Activated CD4-positive, alpha-beta T cell treated with anti-CD3 and anti-CD28 coated beads for 36 hours (primary cell): Measurements from ENCODE around the gene OSBP2. TPM values are rescaled to one million over a fixed set of nuclear protein-coding genes. Genes with fewer than 3 reads are reported as not detected.

Source experiments
- ATAC-seq: fragments of 200-7000 bp; cut with Tn5 transposase; one replicate; pipeline ENCODE4 v1.10.0; 2021; ENCODE audit warnings: mild to moderate bottlenecking, moderate library complexity
- CTCF ChIA-PET: fragments of 350-600 bp; sonication (Branson Sonifier 250); formaldehyde crosslinking; loops from one replicate; lab custom pipeline; 2021; ENCODE audit warnings: antibody characterized with exemption; lab: Charles Lee
- POLR2A ChIA-PET: fragments of 350-600 bp; sonication (Branson Sonifier 250); formaldehyde crosslinking; loops from one replicate; lab custom pipeline; 2021; ENCODE audit warnings: antibody characterized with exemption, inconsistent platforms; lab: Charles Lee
- DNase-seq: peaks from one replicate; pipeline ENCODE4 v3.0.0-alpha.2; 2020
- H3K27ac Mint-ChIP-seq: one replicate; pipeline ENCODE4 v1.8.0; 2021; ENCODE audit warnings: mixed read lengths
- H3K27me3 Mint-ChIP-seq: one replicate; pipeline ENCODE4 v1.8.0; 2021; ENCODE audit warnings: mixed read lengths
- H3K36me3 Mint-ChIP-seq: one replicate; pipeline ENCODE4 v1.8.0; 2021; ENCODE audit warnings: low read depth, mixed read lengths
- H3K4me1 Mint-ChIP-seq: one replicate; pipeline ENCODE4 v1.8.0; 2021; ENCODE audit warnings: mixed read lengths
- H3K4me3 Mint-ChIP-seq: one replicate; pipeline ENCODE4 v1.8.0; 2021; ENCODE audit warnings: mild to moderate bottlenecking, moderate library complexity, mixed read lengths
- H3K9me3 Mint-ChIP-seq: one replicate; pipeline ENCODE4 v1.8.0; 2021; ENCODE audit warnings: low read depth, mixed read lengths
- intact Hi-C, 2 experiments: fragments of 100-400 bp; cut with DNase I in 1 of 2; cut with micrococcal nuclease in 1 of 2; formaldehyde crosslinking; loops; one replicate each; pipeline versions ENCODE4 v1.14.2 to v1.15.1; 2022 to 2024; cut with DNase I, micrococcal nuclease
- total RNA-seq, 2 experiments: library from RNA; stranded (reverse); gene quantifications; one replicate each; pipeline ENCODE4 v1.2.3, GENCODE V29; 2021

Gene OSBP2
- total RNA-seq, 2 experiments from 2014 or later, result 1.2 to 1.4 TPM

DNA sequence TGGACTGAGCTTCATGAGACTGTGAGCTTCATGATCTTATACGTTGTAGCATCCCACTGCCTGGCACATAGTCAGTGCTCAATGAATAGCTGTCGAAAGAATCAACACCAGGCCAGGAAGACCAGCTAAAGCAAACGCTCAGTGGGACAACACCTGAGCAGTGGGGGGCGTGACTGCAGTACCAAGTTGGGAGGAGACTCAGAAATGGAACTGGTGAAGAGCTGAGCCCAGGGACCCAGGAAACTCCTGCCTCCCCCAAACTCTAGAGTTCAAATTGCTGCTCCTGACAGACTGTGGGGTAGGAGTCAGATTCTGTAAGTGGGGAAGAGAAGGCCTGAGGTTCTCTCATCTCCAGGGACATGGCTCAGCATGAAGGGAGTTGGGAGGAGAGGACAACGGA lies 214.6 kb downstream of the OSBP2 start:
- DNase-seq, result no peak
- Mint-ChIP-seq H3K4me3 (no peak overlapping the region), H3K4me1 (no peaks in the 10 kb centered on the region), H3K27me3 (no peaks in the 10 kb centered on the region), H3K36me3 (peaks cover 7% of the 10 kb centered on the region), H3K27ac (no peak overlapping the region), H3K9me3 (no peaks in the 10 kb centered on the region)
- POLR2A ChIA-PET, result no interaction called here
- intact Hi-C loops, result no loop called here
- CTCF ChIA-PET, result interaction anchor here (0.7 to 5.2 kb wide), 4 partner anchors 13 to 146 kb away, joined by 3 to 43 read pairs (median 4); no protein-coding TSS in a partner anchor
- ATAC-seq, result no peak

DNA sequence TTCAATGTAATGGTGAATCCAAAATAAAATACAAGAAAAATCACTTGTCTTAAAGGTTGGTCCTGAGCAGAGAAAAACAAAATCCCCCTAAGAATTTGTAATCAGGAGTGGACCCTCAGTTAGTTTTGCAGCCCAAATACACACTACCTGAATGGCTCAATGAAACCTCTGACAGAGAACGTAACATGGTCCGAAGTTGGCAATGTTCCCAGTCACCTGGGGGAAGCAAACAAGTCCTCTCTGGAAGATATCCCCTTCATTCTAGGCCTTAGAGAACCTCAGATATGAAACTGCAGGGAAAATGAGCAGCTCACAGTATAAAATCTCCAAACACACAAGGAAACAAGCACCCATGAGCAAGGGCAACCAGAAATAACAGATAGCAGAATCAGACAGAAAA lies 215.7 kb downstream of the OSBP2 start:
- intact Hi-C loops, result no loop called here
- Mint-ChIP-seq H3K4me3 (no peak overlapping the region), H3K9me3 (peaks cover under 1% of the 10 kb centered on the region), H3K4me1 (no peaks in the 10 kb centered on the region), H3K36me3 (peaks cover 8% of the 10 kb centered on the region), H3K27me3 (no peaks in the 10 kb centered on the region), H3K27ac (no peak overlapping the region)
- ChIA-PET CTCF (interaction anchor here (0.9 to 5.2 kb wide), 2 partner anchors 11 to 13 kb away, joined by 3 to 43 read pairs; no protein-coding TSS in a partner anchor), POLR2A (interaction anchor here (0.6 kb wide), 1 partner anchor 20 kb away, joined by 4 read pairs; no protein-coding TSS in a partner anchor)
- no peak for DNase-seq
- no peak for ATAC-seq

DNA sequence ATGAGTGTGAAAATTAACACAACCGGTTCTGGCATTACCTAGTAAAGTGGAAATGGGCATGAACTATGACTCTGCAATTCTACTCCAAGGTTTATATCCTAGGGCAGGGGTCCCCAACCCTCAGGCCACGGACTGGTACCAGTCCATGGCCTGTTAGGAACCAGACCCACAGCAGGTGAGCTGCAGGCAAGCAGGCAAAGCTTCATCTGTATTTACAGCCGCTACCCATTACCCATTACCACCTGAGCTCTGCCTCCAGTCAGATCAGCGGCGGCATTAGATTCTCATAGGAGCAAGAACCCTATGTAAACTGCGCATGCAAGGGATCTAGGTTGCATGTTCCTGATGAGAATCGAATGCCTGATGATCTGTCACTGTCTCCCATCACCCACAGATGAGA lies 224.1 kb downstream of the OSBP2 start:
- H3K36me3 Mint-ChIP-seq, result peaks cover 7% of the 10 kb centered on the region
- CTCF ChIA-PET, result interaction anchor here (0.7 to 6.3 kb wide), 12 partner anchors 8 to 300 kb away, joined by 3 to 43 read pairs (median 6); partner anchors contain the start of gene SLC35E4
- peaks cover 9% of the 10 kb centered on the region for H3K4me1 Mint-ChIP-seq
- no peak overlapping the region for H3K27ac Mint-ChIP-seq
- peaks cover 4% of the 10 kb centered on the region for H3K9me3 Mint-ChIP-seq
- H3K4me3 Mint-ChIP-seq, result no peak overlapping the region
- intact Hi-C loops, result no loop called here
- H3K27me3 Mint-ChIP-seq, result no peaks in the 10 kb centered on the region
- no peak for DNase-seq
- no peak for ATAC-seq
- POLR2A ChIA-PET, result no interaction called here

DNA sequence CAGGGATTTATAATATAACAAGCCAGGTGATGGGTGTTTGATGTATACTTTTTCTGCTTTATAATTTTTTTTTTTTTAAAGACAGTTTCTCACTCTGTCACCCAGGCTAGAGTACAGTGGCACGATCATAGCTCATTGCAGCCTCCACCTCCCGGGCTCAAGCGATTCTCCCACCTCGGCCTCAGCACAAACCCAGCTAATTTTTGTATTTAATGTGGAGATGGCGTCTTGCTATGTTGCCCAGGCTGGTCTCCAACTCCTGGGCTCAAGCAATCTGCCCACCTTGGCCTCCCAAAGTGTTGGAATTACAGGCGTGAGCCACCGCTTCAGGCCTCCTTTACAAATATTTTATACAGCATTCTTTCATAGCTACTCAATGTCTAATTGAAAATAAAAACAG lies 225.3 kb downstream of the OSBP2 start:
- ATAC-seq (no peak), DNase-seq (no peak)
- H3K27ac Mint-ChIP-seq, result no peak overlapping the region
- intact Hi-C loops, result loop anchor here (1.0 to 2.0 kb wide), 4 partner anchors 49 to 286 kb away; partner anchors contain the start of genes MORC2 (in 1 of the 2) and TUG1 (in 1 of the 2)
- H3K4me1 Mint-ChIP-seq, result peaks cover 9% of the 10 kb centered on the region
- peaks cover 7% of the 10 kb centered on the region for H3K36me3 Mint-ChIP-seq
- peaks cover 4% of the 10 kb centered on the region for H3K9me3 Mint-ChIP-seq
- ChIA-PET CTCF (interaction anchor here (0.6 to 6.3 kb wide), 36 partner anchors 10 to 1084 kb away, joined by 3 to 43 read pairs (median 4); partner anchors contain the start of genes SELENOM and SLC35E4), POLR2A (no interaction called here)
- H3K4me3 Mint-ChIP-seq, result peak overlapping the region; percentile 17
- H3K27me3 Mint-ChIP-seq, result no peaks in the 10 kb centered on the region

DNA sequence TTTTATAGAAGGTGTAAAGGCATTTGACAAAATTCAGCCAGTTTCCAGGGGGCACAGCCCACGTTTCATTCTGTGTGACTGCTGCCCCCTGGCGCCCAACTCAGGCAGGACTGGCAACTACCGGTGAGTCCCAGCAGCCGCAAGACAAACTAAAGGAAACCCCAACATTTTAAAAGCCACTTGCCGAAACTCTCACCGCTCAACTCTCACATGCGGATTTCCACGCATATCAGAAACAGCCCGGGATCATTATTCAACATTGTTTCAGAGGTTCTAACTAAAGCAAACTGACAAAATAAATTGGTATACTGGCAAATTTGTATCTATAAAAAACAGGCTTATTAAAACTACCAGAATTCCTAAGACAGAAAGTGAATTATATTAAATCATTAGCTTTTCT lies 225.7 kb downstream of the OSBP2 start:
- POLR2A ChIA-PET, result no interaction called here
- peak overlapping the region; percentile 45 for H3K4me3 Mint-ChIP-seq
- H3K9me3 Mint-ChIP-seq, result peaks cover 3% of the 10 kb centered on the region
- CTCF ChIA-PET, result interaction anchor here (0.6 to 6.3 kb wide), 32 partner anchors 10 to 1084 kb away, joined by 3 to 43 read pairs (median 4); partner anchors contain the start of gene SLC35E4
- peaks cover 6% of the 10 kb centered on the region for H3K36me3 Mint-ChIP-seq
- H3K27ac Mint-ChIP-seq, result no peak overlapping the region
- H3K4me1 Mint-ChIP-seq, result peaks cover 9% of the 10 kb centered on the region
- H3K27me3 Mint-ChIP-seq, result no peaks in the 10 kb centered on the region
- intact Hi-C loops, result loop anchor here (1.0 to 2.0 kb wide), 4 partner anchors 48 to 286 kb away; partner anchors contain the start of genes MORC2 (in 1 of the 2) and TUG1 (in 1 of the 2)
- DNase-seq, result peak; percentile 91
- ATAC-seq, result peak; percentile 83

DNA sequence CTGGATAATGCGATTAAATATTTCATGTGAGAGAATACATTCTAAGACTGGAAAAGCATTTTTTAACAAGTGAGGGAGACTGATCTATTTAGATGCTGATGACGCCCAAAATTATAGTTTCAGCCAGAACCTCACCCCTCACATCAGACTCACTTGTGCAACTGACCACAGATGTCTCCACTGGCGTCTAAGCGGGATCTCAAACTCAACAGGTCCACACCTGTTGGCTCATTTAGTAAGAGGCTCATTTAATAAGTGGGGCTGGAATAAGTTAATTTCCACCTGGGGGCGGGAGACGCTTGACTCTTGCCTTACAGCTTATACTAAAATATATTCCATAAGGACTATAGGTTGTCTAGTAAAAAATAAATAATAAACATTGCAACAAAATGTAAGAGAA lies 226.4 kb downstream of the OSBP2 start:
- H3K27ac Mint-ChIP-seq, result peak overlapping the region; percentile 82
- ATAC-seq (no peak), DNase-seq (no peak)
- peaks cover 9% of the 10 kb centered on the region for H3K4me1 Mint-ChIP-seq
- peaks cover 5% of the 10 kb centered on the region for H3K36me3 Mint-ChIP-seq
- intact Hi-C loops, result loop anchor here in 1 of 2 experiments (2.0 kb wide), 1 partner anchor 48 kb away; the partner anchor contains the start of genes MORC2 and TUG1
- ChIA-PET CTCF (interaction anchor here (0.8 to 6.3 kb wide), 25 partner anchors 9 to 530 kb away, joined by 3 to 43 read pairs (median 4); partner anchors contain the start of gene SLC35E4), POLR2A (no interaction called here)
- H3K9me3 Mint-ChIP-seq, result peaks cover 2% of the 10 kb centered on the region
- no peaks in the 10 kb centered on the region for H3K27me3 Mint-ChIP-seq
- peak overlapping the region; percentile 66 for H3K4me3 Mint-ChIP-seq

DNA sequence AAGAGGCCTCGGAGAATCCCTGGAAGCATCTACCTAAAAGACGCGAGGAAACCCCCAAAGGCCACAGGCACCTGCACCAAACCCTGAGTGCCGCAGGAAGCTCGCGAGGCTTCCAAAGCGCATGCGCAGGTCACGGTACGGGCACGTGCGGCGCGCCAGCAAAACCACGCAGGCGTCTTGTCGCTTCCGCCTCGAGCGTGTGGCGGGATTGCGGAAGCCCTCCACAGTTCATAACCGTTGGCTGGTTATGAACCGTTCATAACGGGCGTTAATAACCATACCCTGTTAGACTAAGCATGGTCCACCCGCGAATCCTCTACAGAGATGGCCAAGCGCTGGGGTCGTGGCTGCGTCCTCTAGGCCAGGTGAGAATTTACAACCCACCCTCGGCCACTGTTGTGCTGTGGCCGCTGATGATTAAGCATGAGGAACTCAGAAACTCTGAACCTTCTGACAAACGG lies 227.5 kb downstream of the OSBP2 start:
- intact Hi-C loops, result no loop called here
- Mint-ChIP-seq H3K4me3 (peak overlapping the region; percentile 66), H3K27ac (peak overlapping the region; percentile 82), H3K4me1 (peaks cover 9% of the 10 kb centered on the region), H3K36me3 (peaks cover 6% of the 10 kb centered on the region), H3K27me3 (no peaks in the 10 kb centered on the region), H3K9me3 (peaks cover 2% of the 10 kb centered on the region)
- ChIA-PET CTCF (interaction anchor here (0.6 to 6.3 kb wide), 14 partner anchors 12 to 309 kb away, joined by 3 to 43 read pairs (median 5); partner anchors contain the start of gene SLC35E4), POLR2A (interaction anchor here (0.6 kb wide), 2 partner anchors 203 to 602 kb away, joined by 3 to 9 read pairs; no protein-coding TSS in a partner anchor)
- ATAC-seq (peak; percentile 63), DNase-seq (peak; percentile 83)

DNA sequence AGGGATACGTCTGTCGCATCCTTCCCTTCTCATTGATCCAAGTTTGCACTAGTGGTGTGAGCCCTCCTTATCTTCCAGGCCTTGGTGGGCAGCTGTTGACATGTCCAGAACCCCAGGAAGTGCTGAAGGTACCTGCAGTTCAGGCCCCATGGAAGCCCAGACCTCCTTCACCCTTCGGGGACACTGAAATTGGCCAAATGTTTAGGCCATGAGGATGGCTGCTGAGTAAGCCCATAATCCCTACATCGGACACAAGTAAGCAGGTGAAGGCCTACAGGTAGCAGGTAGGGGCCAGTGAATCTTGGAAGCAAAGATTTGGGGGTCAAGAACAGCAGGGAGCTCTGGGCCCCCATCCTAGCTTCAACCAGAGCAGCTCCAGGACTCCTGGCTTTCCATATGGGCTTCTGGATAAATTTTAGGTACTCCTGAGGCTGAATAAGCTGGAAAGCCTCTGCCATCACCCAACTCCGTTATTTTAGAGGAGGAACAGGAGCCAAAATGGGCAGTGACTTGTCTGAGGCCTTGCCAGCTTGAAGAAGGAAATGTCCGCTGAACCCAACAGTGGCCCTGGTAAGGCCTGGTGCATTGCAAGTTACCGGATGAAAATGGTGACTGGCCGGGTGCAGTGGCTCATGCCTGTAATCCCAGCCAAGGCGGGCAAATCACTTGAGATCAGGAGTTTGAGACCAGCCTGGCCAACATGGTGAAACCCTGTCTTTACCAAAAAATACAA lies 228.7 kb downstream of the OSBP2 start:
- CTCF ChIA-PET, result interaction anchor here (0.6 to 6.3 kb wide), 4 partner anchors 13 to 162 kb away, joined by 3 to 43 read pairs (median 3); no protein-coding TSS in a partner anchor
- intact Hi-C loops, result no loop called here
- Mint-ChIP-seq H3K36me3 (peaks cover 12% of the 10 kb centered on the region), H3K9me3 (peaks cover 2% of the 10 kb centered on the region), H3K4me3 (no peak overlapping the region), H3K27me3 (no peaks in the 10 kb centered on the region), H3K27ac (no peak overlapping the region), H3K4me1 (peaks cover 9% of the 10 kb centered on the region)
- no peak for ATAC-seq
- POLR2A ChIA-PET, result no interaction called here
- no peak for DNase-seq

DNA sequence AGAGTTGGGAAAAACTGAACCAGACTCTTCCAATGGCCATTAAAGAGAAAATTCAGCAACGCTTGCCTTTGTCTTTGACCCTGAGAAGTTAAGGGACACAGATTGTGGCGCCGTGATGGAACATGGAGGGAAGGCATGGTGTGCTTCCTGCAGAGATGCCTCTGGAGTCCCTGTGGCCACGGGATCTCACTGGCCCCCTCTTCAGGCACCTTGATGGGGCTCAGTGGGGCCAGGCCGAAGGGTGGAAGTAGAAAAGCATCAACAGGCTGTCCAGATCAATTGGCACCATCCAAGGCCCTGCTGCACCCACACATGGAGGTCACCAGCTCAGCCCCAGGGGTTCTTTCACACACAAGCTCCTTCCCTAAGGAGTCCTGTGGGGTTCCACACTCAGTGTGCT lies 231.0 kb downstream of the OSBP2 start:
- Mint-ChIP-seq H3K36me3 (peaks cover 16% of the 10 kb centered on the region), H3K27ac (no peak overlapping the region), H3K4me1 (peaks cover 6% of the 10 kb centered on the region), H3K9me3 (peaks cover 2% of the 10 kb centered on the region), H3K27me3 (no peaks in the 10 kb centered on the region), H3K4me3 (no peak overlapping the region)
- CTCF ChIA-PET, result interaction anchor here (0.9 to 1.0 kb wide), 2 partner anchors 162 to 388 kb away, joined by 4 to 6 read pairs; no protein-coding TSS in a partner anchor
- no peak for DNase-seq
- intact Hi-C loops, result no loop called here
- no peak for ATAC-seq
- POLR2A ChIA-PET, result interaction anchor here (0.6 kb wide), 1 partner anchor 410 kb away, joined by 4 read pairs; no protein-coding TSS in a partner anchor

DNA sequence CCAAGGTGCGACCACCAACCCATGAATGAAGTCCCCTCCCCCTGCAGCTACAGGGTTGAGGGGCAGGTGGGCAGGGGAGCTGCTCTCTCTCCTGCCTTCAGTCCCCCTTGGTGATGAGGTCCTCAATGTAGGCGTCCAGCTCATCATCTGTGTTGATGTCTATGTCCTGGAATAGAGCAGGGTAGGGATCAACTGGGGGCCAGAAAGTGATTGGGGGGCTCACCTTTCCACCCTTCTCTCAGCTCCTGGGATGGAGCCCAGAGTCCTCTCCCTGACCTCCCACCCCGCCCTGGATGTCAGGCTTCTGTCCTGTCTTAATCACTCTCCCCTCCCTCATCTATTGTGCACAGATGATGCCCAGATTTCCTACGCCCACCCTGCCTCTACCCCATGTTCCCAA lies 232.0 kb downstream of the OSBP2 start:
- H3K4me1 Mint-ChIP-seq, result peaks cover 4% of the 10 kb centered on the region
- peak overlapping the region; percentile 55 for H3K27ac Mint-ChIP-seq
- DNase-seq, result no peak
- intact Hi-C loops, result no loop called here
- H3K9me3 Mint-ChIP-seq, result peaks cover 2% of the 10 kb centered on the region
- CTCF ChIA-PET, result interaction anchor here (1.0 kb wide), 1 partner anchor 163 kb away, joined by 4 read pairs; no protein-coding TSS in a partner anchor
- no peak for ATAC-seq
- H3K4me3 Mint-ChIP-seq, result no peak overlapping the region
- H3K27me3 Mint-ChIP-seq, result no peaks in the 10 kb centered on the region
- H3K36me3 Mint-ChIP-seq, result peaks cover 25% of the 10 kb centered on the region
- POLR2A ChIA-PET, result no interaction called here

DNA sequence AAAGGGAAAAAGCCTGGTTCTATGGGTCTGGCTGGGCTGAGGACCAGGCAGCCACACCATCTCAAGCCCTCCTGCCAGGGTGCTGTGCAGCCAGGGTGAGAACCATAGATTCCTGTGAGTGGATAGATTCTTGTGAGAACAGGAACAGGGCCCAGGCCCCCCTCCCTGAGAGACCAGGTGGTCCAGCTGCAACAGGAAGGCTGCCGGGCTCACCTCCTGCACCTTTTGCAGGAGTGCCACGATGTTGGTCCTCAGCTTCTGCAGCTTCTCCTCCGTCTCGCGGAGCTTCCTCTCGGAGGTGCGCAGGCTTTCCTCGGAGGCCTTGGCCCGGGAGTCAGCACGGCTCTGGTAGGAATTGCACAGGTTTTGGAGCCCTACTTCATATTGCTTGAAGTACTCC lies 233.1 kb downstream of the OSBP2 start:
- H3K36me3 Mint-ChIP-seq, result peaks cover 32% of the 10 kb centered on the region
- intact Hi-C loops, result no loop called here
- no peak overlapping the region for H3K27ac Mint-ChIP-seq
- ChIA-PET POLR2A (no interaction called here), CTCF (no interaction called here)
- ATAC-seq, result no peak
- no peaks in the 10 kb centered on the region for H3K9me3 Mint-ChIP-seq
- no peak overlapping the region for H3K4me3 Mint-ChIP-seq
- DNase-seq, result no peak
- peaks cover 3% of the 10 kb centered on the region for H3K4me1 Mint-ChIP-seq
- no peaks in the 10 kb centered on the region for H3K27me3 Mint-ChIP-seq
